ENCODE data around the gene HP. TPM values are rescaled to one million over a fixed set of nuclear protein-coding genes. Genes with fewer than 3 reads are reported as not detected.
"Not testable (repeated sequence)": the region's sequence is repeated elsewhere in the genome, so short reads cannot be mapped to it uniquely, and the experiment has no call there.

Gene HP
- total RNA-seq: 1 to 10 TPM in 1 of 3 donors, under 1 TPM in 2; 0.38 to 4.6 (median 0.51) TPM
- long read RNA-seq, donor 1: 0 reads
- long read RNA-seq, donor 2, partial matches to known transcripts: 0 of 1 reads
- long read RNA-seq, donor 2, other reads (novel, unspliced or antisense): 0 of 1 reads

GRCh38 chr16:72054254-72054847 lies at the start of gene HP:
Gene HP (plus strand): TSS chr16:72054505. CDS start chr16:72054653, 148 bp downstream.
- H3K4me1 ChIP-seq (ENCODE audit: low read depth); intact Hi-C loops (cut with DNase I, micrococcal nuclease); H3K36me3 ChIP-seq (ENCODE audit: low read depth); H3K9me3 ChIP-seq; H3K4me3 ChIP-seq; DNase-seq; ATAC-seq: not testable (repeated sequence)

DNA sequence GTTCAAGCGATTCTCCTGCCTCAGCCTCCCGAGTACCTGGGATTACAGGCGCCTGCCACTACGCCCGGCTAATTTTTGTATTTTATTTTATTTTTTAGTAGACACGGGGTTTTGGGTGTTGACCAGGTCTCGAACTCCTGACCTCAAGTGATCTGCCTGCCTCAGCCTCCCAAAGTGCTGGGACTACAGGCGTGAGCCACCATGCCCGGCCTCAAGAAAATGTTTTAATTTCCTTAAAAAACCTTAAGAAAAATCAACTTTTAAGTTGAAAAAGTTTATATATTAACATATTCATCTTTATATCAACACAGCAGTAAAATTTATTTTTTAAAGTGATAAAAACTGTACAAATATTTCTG lies 46.3 kb upstream of the HP start:
- H3K36me3 ChIP-seq (ENCODE audit: low read depth); H3K4me3 ChIP-seq; H3K4me1 ChIP-seq (ENCODE audit: low read depth); ATAC-seq; H3K9me3 ChIP-seq; DNase-seq; intact Hi-C loops (cut with DNase I, micrococcal nuclease): not testable (repeated sequence)

GRCh38 chr16:72008424-72009216 lies 45.7 kb upstream of the HP start, which contains the start of gene DHODH:
Gene DHODH (plus strand): TSS chr16:72008744. CDS start chr16:72008765, 21 bp downstream.
- H3K4me3 ChIP-seq: peak within 1 kb of the TSS; percentile 70
- TF ChIP-seq, protein P1, sequence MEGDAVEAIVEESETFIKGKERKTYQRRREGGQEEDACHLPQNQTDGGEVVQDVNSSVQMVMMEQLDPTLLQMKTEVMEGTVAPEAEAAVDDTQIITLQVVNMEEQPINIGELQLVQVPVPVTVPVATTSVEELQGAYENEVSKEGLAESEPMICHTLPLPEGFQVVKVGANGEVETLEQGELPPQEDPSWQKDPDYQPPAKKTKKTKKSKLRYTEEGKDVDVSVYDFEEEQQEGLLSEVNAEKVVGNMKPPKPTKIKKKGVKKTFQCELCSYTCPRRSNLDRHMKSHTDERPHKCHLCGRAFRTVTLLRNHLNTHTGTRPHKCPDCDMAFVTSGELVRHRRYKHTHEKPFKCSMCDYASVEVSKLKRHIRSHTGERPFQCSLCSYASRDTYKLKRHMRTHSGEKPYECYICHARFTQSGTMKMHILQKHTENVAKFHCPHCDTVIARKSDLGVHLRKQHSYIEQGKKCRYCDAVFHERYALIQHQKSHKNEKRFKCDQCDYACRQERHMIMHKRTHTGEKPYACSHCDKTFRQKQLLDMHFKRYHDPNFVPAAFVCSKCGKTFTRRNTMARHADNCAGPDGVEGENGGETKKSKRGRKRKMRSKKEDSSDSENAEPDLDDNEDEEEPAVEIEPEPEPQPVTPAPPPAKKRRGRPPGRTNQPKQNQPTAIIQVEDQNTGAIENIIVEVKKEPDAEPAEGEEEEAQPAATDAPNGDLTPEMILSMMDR (IDR thresholded peaks at IDR 0.05): no peak
- DNase-seq (peak; percentile 96 to 99 (median 98)), ATAC-seq (peak; percentile 100)
- H3K4me1 ChIP-seq (ENCODE audit: low read depth): peaks cover 5% of the 10 kb centered on the region
- intact Hi-C loops (cut with DNase I, micrococcal nuclease): no loop called here
- H3K36me3 ChIP-seq (ENCODE audit: low read depth): peaks cover 5% of the 10 kb centered on the region
- no peaks in the 10 kb centered on the region for H3K9me3 ChIP-seq

DNA sequence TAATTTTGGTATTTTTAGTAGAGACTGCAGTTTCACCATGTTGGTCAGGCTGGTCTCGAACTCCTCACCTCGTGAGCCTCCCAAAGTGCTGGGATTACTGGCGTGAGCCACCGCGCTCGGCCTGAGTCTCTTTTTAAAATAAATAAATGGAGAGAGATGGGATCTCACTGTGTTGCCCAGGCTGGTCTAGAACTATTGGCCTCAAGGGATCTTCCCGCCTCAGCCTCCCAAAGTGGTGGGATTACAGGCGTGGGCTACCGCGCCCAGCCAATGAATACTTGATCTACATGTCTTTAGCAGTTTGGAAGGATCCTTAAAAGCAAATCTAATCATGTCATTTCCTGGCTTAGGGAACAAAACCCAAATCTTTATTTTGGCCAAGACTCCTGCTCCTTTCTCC lies 44.5 kb upstream of the HP start:
- Histone ChIP-seq H3K4me3 (no peak overlapping the region), H3K36me3 (ENCODE audit: low read depth) (peaks cover 5% of the 10 kb centered on the region), H3K9me3 (no peaks in the 10 kb centered on the region), H3K4me1 (ENCODE audit: low read depth) (peaks cover 5% of the 10 kb centered on the region)
- DNase-seq (no peak), ATAC-seq (no peak)
- TF ChIP-seq, protein P1 (IDR thresholded peaks at IDR 0.05): no peak
- intact Hi-C loops (cut with DNase I, micrococcal nuclease): no loop called here

- Histone ChIP-seq H3K36me3 (ENCODE audit: low read depth) (peaks cover 5% of the 10 kb centered on the region), H3K4me3 (no peak overlapping the region), H3K4me1 (ENCODE audit: low read depth) (peaks cover 5% of the 10 kb centered on the region), H3K9me3 (no peaks in the 10 kb centered on the region)
- TF ChIP-seq, protein P1 (IDR thresholded peaks at IDR 0.05): no peak
- DNase-seq: no peak
- no peak for ATAC-seq
- intact Hi-C loops (cut with DNase I, micrococcal nuclease): no loop called here
Observed at GRCh38 chr16:72012607-72013006, 41.7 kb upstream of the HP start.

DNA sequence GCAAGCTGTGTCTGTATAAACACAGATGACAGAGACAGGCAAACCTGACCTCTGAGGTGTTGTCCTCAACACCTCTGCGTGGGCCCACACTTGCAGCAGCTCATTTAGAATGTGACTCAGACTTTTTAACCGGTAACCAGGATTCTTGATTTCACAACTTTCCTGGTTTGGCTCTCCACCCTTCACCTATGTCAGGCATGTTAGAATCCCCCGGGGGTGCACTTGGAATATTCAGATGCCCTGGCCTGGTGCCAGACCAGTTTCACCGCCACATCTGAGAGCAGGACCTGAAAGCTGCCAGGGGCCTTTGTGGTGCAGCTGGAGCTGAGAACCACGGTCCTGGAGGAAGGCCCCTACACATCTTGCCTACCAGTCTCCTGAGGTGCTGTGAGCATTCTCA lies 40.9 kb upstream of the HP start:
- H3K4me3 ChIP-seq: no peak overlapping the region
- peaks cover 1% of the 10 kb centered on the region for H3K4me1 ChIP-seq (ENCODE audit: low read depth)
- DNase-seq (no peak), ATAC-seq (no peak)
- peaks cover 2% of the 10 kb centered on the region for H3K36me3 ChIP-seq (ENCODE audit: low read depth)
- TF ChIP-seq, protein P1 (IDR thresholded peaks at IDR 0.05): no peak
- no peaks in the 10 kb centered on the region for H3K9me3 ChIP-seq
- intact Hi-C loops (cut with DNase I, micrococcal nuclease): no loop called here

All from mucosa of descending colon (tissue), 3 donors.